ENCODE data around the gene AGBL1.

AGBL1 gene

GRCh38 chr15:86255247-86255646, 175.6 kb downstream of the AGBL1 start:
- no peak for DNase-seq

GRCh38 chr15:86256628-86257027, 177.0 kb downstream of the AGBL1 start:
- DNase-seq = no peak

GRCh38 chr15:86259589-86259988, 179.9 kb downstream of the AGBL1 start:
- DNase-seq = no peak

- no peak for DNase-seq
Observed at GRCh38 chr15:86263230-86263629, 183.6 kb downstream of the AGBL1 start.

GRCh38 chr15:86266896-86267484, 187.3 kb downstream of the AGBL1 start:
- no peak for DNase-seq

GRCh38 chr15:86267892-86268291, 188.2 kb downstream of the AGBL1 start:
- no peak for DNase-seq

- no peak for DNase-seq
Observed at GRCh38 chr15:86268558-86268957, 188.9 kb downstream of the AGBL1 start.

GRCh38 chr15:86273309-86273708, 193.6 kb downstream of the AGBL1 start:
- no peak for DNase-seq

GRCh38 chr15:86275361-86275760, 195.7 kb downstream of the AGBL1 start:
- DNase-seq = no peak

- no peak for DNase-seq
Observed at GRCh38 chr15:86278586-86278985, 198.9 kb downstream of the AGBL1 start.

- no peak for DNase-seq
Observed at GRCh38 chr15:86284635-86285034, 205.0 kb downstream of the AGBL1 start.

- no peak for DNase-seq
Observed at GRCh38 chr15:86295511-86295910, 215.8 kb downstream of the AGBL1 start.

GRCh38 chr15:86296769-86297168, 217.1 kb downstream of the AGBL1 start:
- no peak for DNase-seq

GRCh38 chr15:86300390-86301125, 220.9 kb downstream of the AGBL1 start:
- DNase-seq = no peak

- DNase-seq = no peak
Observed at GRCh38 chr15:86311568-86312280, 232.1 kb downstream of the AGBL1 start.

- no peak for DNase-seq
Observed at GRCh38 chr15:86312486-86312885, 232.8 kb downstream of the AGBL1 start.

GRCh38 chr15:86316216-86316615, 236.5 kb downstream of the AGBL1 start:
- no peak for DNase-seq

GRCh38 chr15:86316726-86317383, 237.2 kb downstream of the AGBL1 start:
- no peak for DNase-seq

GRCh38 chr15:86317384-86317740, 237.7 kb downstream of the AGBL1 start:
- DNase-seq = no peak

- no peak for DNase-seq
Observed at GRCh38 chr15:86322629-86323028, 243.0 kb downstream of the AGBL1 start.

GRCh38 chr15:86327230-86327865, 247.7 kb downstream of the AGBL1 start:
- no peak for DNase-seq

- DNase-seq = no peak
Observed at GRCh38 chr15:86328658-86329057, 249.0 kb downstream of the AGBL1 start.

Data from 8988T (cell line).